DOHH2 (cell line): ENCODE data around the gene GLP2R.

Source experiments
- EZH2phosphoT487 ChIP-seq: fragments of 200-600 bp; sonication (generic); IDR thresholded peaks from 2 replicates; pipeline ENCODE4 v1.6.1; 2017; ENCODE audit warnings: borderline replicate concordance, mild to moderate bottlenecking, antibody characterized with exemption, low read length, moderate library complexity, mixed read lengths
- TF ChIP-seq, protein P1 (sequence below): fragments of 200-600 bp; sonication (generic); IDR thresholded peaks from one replicate; pipeline ENCODE4 v1.5.1; 2014; ENCODE audit warnings: antibody characterized with exemption, mild to moderate bottlenecking, low read depth, low read length; ENCODE audit not compliant: poor library complexity, severe bottlenecking

DNA sequence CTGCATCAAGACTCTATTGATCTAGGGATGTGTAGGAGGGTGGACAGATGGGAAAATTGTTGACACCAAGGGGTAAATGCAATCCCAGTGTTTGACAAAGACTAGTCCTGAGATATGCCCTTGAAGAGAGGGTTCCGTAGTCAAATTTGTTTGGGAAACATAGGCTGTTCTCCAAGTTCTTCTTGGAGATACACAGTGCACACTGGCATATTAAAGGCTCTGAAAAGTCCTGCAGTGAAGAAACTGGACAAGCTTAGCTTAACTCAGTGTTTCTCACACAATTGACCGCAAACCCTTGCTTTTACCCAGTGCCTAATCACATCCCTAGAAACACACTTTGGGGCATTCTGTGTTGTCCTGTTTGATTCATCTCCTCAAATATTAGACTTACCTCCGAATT, 45.2 kb upstream of the GLP2R start:
- TF ChIP-seq, protein P1, sequence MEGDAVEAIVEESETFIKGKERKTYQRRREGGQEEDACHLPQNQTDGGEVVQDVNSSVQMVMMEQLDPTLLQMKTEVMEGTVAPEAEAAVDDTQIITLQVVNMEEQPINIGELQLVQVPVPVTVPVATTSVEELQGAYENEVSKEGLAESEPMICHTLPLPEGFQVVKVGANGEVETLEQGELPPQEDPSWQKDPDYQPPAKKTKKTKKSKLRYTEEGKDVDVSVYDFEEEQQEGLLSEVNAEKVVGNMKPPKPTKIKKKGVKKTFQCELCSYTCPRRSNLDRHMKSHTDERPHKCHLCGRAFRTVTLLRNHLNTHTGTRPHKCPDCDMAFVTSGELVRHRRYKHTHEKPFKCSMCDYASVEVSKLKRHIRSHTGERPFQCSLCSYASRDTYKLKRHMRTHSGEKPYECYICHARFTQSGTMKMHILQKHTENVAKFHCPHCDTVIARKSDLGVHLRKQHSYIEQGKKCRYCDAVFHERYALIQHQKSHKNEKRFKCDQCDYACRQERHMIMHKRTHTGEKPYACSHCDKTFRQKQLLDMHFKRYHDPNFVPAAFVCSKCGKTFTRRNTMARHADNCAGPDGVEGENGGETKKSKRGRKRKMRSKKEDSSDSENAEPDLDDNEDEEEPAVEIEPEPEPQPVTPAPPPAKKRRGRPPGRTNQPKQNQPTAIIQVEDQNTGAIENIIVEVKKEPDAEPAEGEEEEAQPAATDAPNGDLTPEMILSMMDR: no peak
- no peak for TF ChIP-seq EZH2phosphoT487
